Prostate gland (tissue), 2 donors: ENCODE measurements around the gene WHRN. TPM values are rescaled to one million over a fixed set of nuclear protein-coding genes. Genes with fewer than 3 reads are reported as not detected.

Source experiments
- DNase-seq: peaks from one replicate; pipeline ENCODE4 v3.0.0-alpha.2; 2019; ENCODE audit warnings: low spot score
- H3K27ac ChIP-seq, 2 donors: fragments of 200-600 bp; sonication (generic); 2 replicates each; pipeline ENCODE4 v1.5.1; 2017 to 2019
- H3K27me3 ChIP-seq: fragments of 200-600 bp; sonication (generic); replicated peaks from 2 replicates; pipeline ENCODE4 v1.5.1; 2019; ENCODE audit not compliant: insufficient read depth
- H3K36me3 ChIP-seq, 2 donors: fragments of 200-600 bp; sonication (generic); 1 replicate in 1 of 2; 2 replicates in 1 of 2; pipeline versions ENCODE4 v1.5.1 to v1.8.1; 2017 to 2019
- H3K4me1 ChIP-seq: fragments of 200-600 bp; sonication (generic); replicated peaks from 2 replicates; pipeline ENCODE4 v1.5.1; 2019
- H3K4me3 ChIP-seq, 2 donors: fragments of 200-600 bp; sonication (generic); 2 replicates each; pipeline ENCODE4 v1.5.1; 2017 to 2019
- H3K9me3 ChIP-seq: fragments of 200-600 bp; sonication (generic); 2 replicates; pipeline ENCODE4 v1.5.1; 2017
- POLR2A ChIP-seq: fragments of 450-650 bp; IDR thresholded peaks from one replicate; pipeline ENCODE4 v1.6.1; 2016; ENCODE audit warnings: antibody characterized with exemption, mild to moderate bottlenecking
- POLR2AphosphoS5 ChIP-seq: sonication (generic); formaldehyde crosslinking; IDR thresholded peaks from one replicate; pipeline ENCODE4 v1.6.1; 2017; ENCODE audit warnings: antibody characterized with exemption
- WGBS: methylation state at CpG from one replicate; pipeline ENCODE4 v1.1.5; 2018; 5-methylcytosine and 5-hydroxymethylcytosine counted together
- intact Hi-C: fragments of 100-400 bp; cut with DNase I; formaldehyde crosslinking; loops from one replicate; pipeline ENCODE4 v1.14.2; 2022
- total RNA-seq, 2 donors: library from RNA; depleted of rRNA; stranded (reverse); fragments of >200 nt; gene quantifications; one replicate each; pipeline ENCODE4 v1.1.0, GENCODE V29; 2016
- TF ChIP-seq, protein P1 (sequence below), 4 experiments: fragments of 200-600 bp in 2 of 4; fragments of 450-650 bp in 2 of 4; sonication (generic) in 2 of 4; IDR thresholded peaks; 1 replicate in 3 of 4; 2 replicates in 1 of 4; pipeline ENCODE4 v1.5.1; 2016 to 2019; ENCODE audit warnings: antibody characterized with exemption in 4 of 4, mild to moderate bottlenecking in 2 of 4, moderate library complexity in 2 of 4

The WHRN gene
- total RNA-seq, 2 donors from 2014 or later, result 13.8 to 102 TPM

DNA sequence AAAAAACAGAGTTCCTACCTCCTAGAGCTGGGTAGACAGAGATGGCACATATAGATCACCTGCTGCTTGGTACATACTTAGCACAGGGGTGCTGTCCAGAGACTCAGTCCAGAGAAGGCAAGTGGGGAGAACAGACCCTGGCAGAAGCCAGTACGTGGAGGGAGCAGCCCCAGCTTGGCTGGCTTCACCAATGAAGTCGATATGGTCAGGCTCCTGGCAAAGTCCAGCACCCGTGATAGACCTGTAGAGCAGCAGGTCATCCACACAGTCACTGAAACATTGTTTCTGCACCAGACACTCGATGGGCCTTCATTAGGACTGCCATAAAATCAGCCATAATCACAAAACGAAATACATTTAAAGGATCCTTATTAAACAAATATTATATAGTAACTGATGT, 45.8 kb downstream of the WHRN start:
- no peak overlapping the region for H3K27ac ChIP-seq

DNA sequence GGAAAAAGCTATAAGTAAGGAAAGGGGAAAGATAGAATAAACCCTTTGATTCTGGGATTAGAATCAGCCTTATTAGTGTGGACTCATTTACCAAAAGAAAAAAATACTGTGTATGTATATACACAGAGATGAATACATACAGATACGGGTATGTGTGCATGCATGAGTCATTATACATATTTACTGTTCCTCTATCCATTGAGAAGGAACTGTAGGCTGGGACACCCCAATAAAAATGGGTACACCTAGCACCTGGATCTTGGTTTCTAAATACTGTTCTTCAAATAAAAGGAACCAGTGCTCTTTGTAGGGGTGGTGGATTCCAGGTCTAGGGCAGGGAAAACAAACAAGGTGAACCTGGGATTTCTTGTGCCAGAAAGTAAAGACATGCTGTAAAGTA, 48.3 kb downstream of the WHRN start:
- TF ChIP-seq, protein P1, sequence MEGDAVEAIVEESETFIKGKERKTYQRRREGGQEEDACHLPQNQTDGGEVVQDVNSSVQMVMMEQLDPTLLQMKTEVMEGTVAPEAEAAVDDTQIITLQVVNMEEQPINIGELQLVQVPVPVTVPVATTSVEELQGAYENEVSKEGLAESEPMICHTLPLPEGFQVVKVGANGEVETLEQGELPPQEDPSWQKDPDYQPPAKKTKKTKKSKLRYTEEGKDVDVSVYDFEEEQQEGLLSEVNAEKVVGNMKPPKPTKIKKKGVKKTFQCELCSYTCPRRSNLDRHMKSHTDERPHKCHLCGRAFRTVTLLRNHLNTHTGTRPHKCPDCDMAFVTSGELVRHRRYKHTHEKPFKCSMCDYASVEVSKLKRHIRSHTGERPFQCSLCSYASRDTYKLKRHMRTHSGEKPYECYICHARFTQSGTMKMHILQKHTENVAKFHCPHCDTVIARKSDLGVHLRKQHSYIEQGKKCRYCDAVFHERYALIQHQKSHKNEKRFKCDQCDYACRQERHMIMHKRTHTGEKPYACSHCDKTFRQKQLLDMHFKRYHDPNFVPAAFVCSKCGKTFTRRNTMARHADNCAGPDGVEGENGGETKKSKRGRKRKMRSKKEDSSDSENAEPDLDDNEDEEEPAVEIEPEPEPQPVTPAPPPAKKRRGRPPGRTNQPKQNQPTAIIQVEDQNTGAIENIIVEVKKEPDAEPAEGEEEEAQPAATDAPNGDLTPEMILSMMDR (IDR thresholded peaks at IDR 0.05), result no peak
- peak; percentile 71 for TF ChIP-seq POLR2AphosphoS5
- H3K4me3 ChIP-seq, result no peak overlapping the region
- WGBS, result 61% methylated on average over 1 of the region's 1 CpG
- H3K9me3 ChIP-seq, result no peaks in the 10 kb centered on the region
- no peak overlapping the region for H3K27ac ChIP-seq
- H3K36me3 ChIP-seq, result no peaks in the 10 kb centered on the region
- peak; percentile 35 for DNase-seq
- H3K4me1 ChIP-seq, result no peaks in the 10 kb centered on the region
- no peaks in the 10 kb centered on the region for H3K27me3 ChIP-seq
- intact Hi-C loops, result no loop called here

More for the DNA sequence above, 45.8 kb downstream of the WHRN start:
- TF ChIP-seq POLR2AphosphoS5 (no peak), POLR2A (no peak)
- TF ChIP-seq, protein P1 (IDR thresholded peaks at IDR 0.05), result no peak
- Histone ChIP-seq H3K9me3 (no peaks in the 10 kb centered on the region), H3K4me3 (no peak overlapping the region), H3K36me3 (no peaks in the 10 kb centered on the region), H3K4me1 (no peaks in the 10 kb centered on the region), H3K27me3 (no peaks in the 10 kb centered on the region)
- intact Hi-C loops, result no loop called here
- 71% methylated on average over 4 of the region's 5 CpGs for WGBS
- DNase-seq, result no peak

DNA sequence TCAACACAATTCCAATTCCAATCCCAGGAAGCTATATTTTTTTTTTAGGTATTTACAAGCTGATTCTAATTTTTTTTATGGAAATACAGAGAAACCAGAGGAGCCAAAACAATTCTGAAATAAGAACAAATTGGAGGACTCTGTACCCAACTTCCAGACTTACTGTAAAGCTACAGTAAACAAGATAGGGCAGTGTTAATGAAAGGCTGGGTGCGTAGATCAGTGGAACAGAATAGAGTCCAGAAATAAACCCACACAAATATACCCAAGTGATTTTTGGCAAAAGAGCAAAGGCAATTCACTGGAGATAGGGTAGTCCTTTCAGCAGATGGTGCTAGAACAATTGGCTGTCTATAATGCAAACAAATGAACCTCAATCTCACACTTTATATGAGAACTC, 50.6 kb downstream of the WHRN start:
- no peak overlapping the region for H3K4me3 ChIP-seq
- no peak for DNase-seq
- no peaks in the 10 kb centered on the region for H3K27me3 ChIP-seq
- no peaks in the 10 kb centered on the region for H3K4me1 ChIP-seq
- no peaks in the 10 kb centered on the region for H3K9me3 ChIP-seq
- no peak overlapping the region for H3K27ac ChIP-seq
- TF ChIP-seq POLR2A (no peak), POLR2AphosphoS5 (no peak)
- TF ChIP-seq, protein P1 (IDR thresholded peaks at IDR 0.05), result no peak
- intact Hi-C loops, result no loop called here
- WGBS, result 0% methylated on average over 1 of the region's 1 CpG
- no peaks in the 10 kb centered on the region for H3K36me3 ChIP-seq

GRCh38 chr9:114452219-114453165, 52.8 kb downstream of the WHRN start:
- no peak for DNase-seq
- Histone ChIP-seq H3K4me1 (no peaks in the 10 kb centered on the region), H3K9me3 (no peaks in the 10 kb centered on the region), H3K4me3 (no peak overlapping the region), H3K27me3 (no peaks in the 10 kb centered on the region), H3K27ac (no peak overlapping the region), H3K36me3 (no peaks in the 10 kb centered on the region)
- intact Hi-C loops, result no loop called here
- TF ChIP-seq POLR2A (no peak), POLR2AphosphoS5 (no peak)
- TF ChIP-seq, protein P1 (IDR thresholded peaks at IDR 0.05), result no peak
- WGBS, result 42% methylated on average over 12 of the region's 12 CpGs

- Histone ChIP-seq H3K4me1 (no peaks in the 10 kb centered on the region), H3K4me3 (no peak overlapping the region), H3K9me3 (no peaks in the 10 kb centered on the region), H3K36me3 (no peaks in the 10 kb centered on the region), H3K27me3 (no peaks in the 10 kb centered on the region), H3K27ac (no peak overlapping the region)
- WGBS, result 96% methylated on average over 1 of the region's 1 CpG
- no peak for DNase-seq
- intact Hi-C loops, result no loop called here
- TF ChIP-seq, protein P1 (IDR thresholded peaks at IDR 0.05), result no peak
- TF ChIP-seq POLR2A (no peak), POLR2AphosphoS5 (no peak)
Measured at GRCh38 chr9:114451707-114452031, 53.6 kb downstream of the WHRN start.
